ENCODE results near the gene ARHGAP15. TPM values are rescaled to one million over a fixed set of nuclear protein-coding genes. Genes with fewer than 3 reads are reported as not detected.

ARHGAP15 gene
- total RNA-seq, 1 experiment from 2014 or later = not detected

GRCh38 chr2:143796051-143796450 is 666.8 kb downstream of the ARHGAP15 start:
- Histone ChIP-seq H2AFZ (no peak overlapping the region), H3K36me3 (ENCODE audit: low read depth) (no peaks in the 10 kb centered on the region), H3K27me3 (ENCODE audit: insufficient read depth, low read depth) (no peaks in the 10 kb centered on the region), H3K9me3 (ENCODE audit: insufficient read depth, low read depth) (no peaks in the 10 kb centered on the region), H3K27ac (no peak overlapping the region), H3F3A (ENCODE audit: insufficient read depth, low read depth) (no peaks in the 10 kb centered on the region), H4K20me1 (ENCODE audit: insufficient read depth) (no peaks in the 10 kb centered on the region), H3K9me2 (ENCODE audit: insufficient read depth) (no peaks in the 10 kb centered on the region), H3K4me3 (no peak overlapping the region), H3K4me1 (replicated peaks; ENCODE audit: insufficient read depth) (no peaks in the 10 kb centered on the region), H3K79me2 (ENCODE audit: low read depth) (no peaks in the 10 kb centered on the region), H3K4me2 (no peak overlapping the region)
- no peak for DNase-seq
- BruUV-seq (replicated peaks) = no TSS peak
- intact Hi-C loops (cut with micrococcal nuclease; ENCODE audit: unreplicated experiment) = no loop called here
- no peak for TF ChIP-seq EZH2 (IDR thresholded peaks at IDR 0.05; ENCODE audit: low read depth)
- TF ChIP-seq, protein P1, sequence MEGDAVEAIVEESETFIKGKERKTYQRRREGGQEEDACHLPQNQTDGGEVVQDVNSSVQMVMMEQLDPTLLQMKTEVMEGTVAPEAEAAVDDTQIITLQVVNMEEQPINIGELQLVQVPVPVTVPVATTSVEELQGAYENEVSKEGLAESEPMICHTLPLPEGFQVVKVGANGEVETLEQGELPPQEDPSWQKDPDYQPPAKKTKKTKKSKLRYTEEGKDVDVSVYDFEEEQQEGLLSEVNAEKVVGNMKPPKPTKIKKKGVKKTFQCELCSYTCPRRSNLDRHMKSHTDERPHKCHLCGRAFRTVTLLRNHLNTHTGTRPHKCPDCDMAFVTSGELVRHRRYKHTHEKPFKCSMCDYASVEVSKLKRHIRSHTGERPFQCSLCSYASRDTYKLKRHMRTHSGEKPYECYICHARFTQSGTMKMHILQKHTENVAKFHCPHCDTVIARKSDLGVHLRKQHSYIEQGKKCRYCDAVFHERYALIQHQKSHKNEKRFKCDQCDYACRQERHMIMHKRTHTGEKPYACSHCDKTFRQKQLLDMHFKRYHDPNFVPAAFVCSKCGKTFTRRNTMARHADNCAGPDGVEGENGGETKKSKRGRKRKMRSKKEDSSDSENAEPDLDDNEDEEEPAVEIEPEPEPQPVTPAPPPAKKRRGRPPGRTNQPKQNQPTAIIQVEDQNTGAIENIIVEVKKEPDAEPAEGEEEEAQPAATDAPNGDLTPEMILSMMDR (conservative IDR thresholded peaks at IDR 0.05) = no peak
- ChIA-PET POLR2A (ENCODE audit: unreplicated experiment) (no interaction called here), CTCF (no interaction called here)

DNA sequence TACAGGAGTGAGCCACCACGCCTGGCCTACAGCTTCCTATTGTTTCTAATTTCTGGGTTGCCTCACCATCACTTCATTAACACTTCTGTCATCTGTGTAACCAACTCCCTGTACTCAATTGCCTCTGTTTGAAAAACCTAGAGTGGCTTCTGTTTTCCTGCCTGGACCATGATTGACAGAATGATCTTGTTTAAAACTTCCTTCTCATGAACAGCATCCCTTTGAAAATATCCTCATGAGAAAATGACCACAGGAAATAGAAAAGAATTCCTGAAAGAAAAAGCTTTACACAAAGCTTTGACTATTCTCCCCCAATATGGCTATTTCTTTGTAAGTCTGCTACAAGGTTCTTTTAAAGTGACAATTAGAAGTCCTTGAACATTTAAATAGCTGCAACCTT is 672.3 kb downstream of the ARHGAP15 start:
- DNase-seq = no peak
- Histone ChIP-seq H3K36me3 (ENCODE audit: low read depth) (no peaks in the 10 kb centered on the region), H3F3A (ENCODE audit: insufficient read depth, low read depth) (no peaks in the 10 kb centered on the region), H2AFZ (no peak overlapping the region), H3K4me3 (no peak overlapping the region), H3K27me3 (ENCODE audit: insufficient read depth, low read depth) (no peaks in the 10 kb centered on the region), H3K27ac (no peak overlapping the region), H3K4me1 (replicated peaks; ENCODE audit: insufficient read depth) (no peaks in the 10 kb centered on the region), H3K9me2 (ENCODE audit: insufficient read depth) (no peaks in the 10 kb centered on the region), H4K20me1 (ENCODE audit: insufficient read depth) (no peaks in the 10 kb centered on the region), H3K79me2 (ENCODE audit: low read depth) (no peaks in the 10 kb centered on the region), H3K4me2 (no peak overlapping the region), H3K9me3 (ENCODE audit: insufficient read depth, low read depth) (no peaks in the 10 kb centered on the region)
- BruUV-seq (replicated peaks) = no TSS peak
- intact Hi-C loops (cut with micrococcal nuclease; ENCODE audit: unreplicated experiment) = no loop called here
- no peak for TF ChIP-seq EZH2 (IDR thresholded peaks at IDR 0.05; ENCODE audit: low read depth)
- TF ChIP-seq, protein P1 (conservative IDR thresholded peaks at IDR 0.05) = no peak
- POLR2A ChIA-PET (ENCODE audit: unreplicated experiment) = no interaction called here
- CTCF ChIA-PET = no interaction called here

GRCh38 chr2:143802242-143802641 is 673.0 kb downstream of the ARHGAP15 start:
- Histone ChIP-seq H3K4me1 (replicated peaks; ENCODE audit: insufficient read depth) (no peaks in the 10 kb centered on the region), H3K4me3 (no peak overlapping the region), H2AFZ (no peak overlapping the region), H3F3A (ENCODE audit: insufficient read depth, low read depth) (no peaks in the 10 kb centered on the region), H3K4me2 (no peak overlapping the region), H3K9me2 (ENCODE audit: insufficient read depth) (peaks cover 2% of the 10 kb centered on the region; the same call in 1 of the 2 replicates), H3K36me3 (ENCODE audit: low read depth) (no peaks in the 10 kb centered on the region), H4K20me1 (ENCODE audit: insufficient read depth) (no peaks in the 10 kb centered on the region), H3K27me3 (ENCODE audit: insufficient read depth, low read depth) (no peaks in the 10 kb centered on the region), H3K9me3 (ENCODE audit: insufficient read depth, low read depth) (no peaks in the 10 kb centered on the region), H3K27ac (no peak overlapping the region), H3K79me2 (ENCODE audit: low read depth) (no peaks in the 10 kb centered on the region)
- POLR2A ChIA-PET (ENCODE audit: unreplicated experiment) = no interaction called here
- CTCF ChIA-PET = no interaction called here
- TF ChIP-seq EZH2 (IDR thresholded peaks at IDR 0.05; ENCODE audit: low read depth) = no peak
- TF ChIP-seq, protein P1 (conservative IDR thresholded peaks at IDR 0.05) = no peak
- no TSS peak for BruUV-seq (replicated peaks)
- intact Hi-C loops (cut with micrococcal nuclease; ENCODE audit: unreplicated experiment) = no loop called here
- peak in 1 of 2 experiments; percentile 36 for DNase-seq
